HL-60 (cell line): Measurements from ENCODE around the gene ERBB4.

Experiments used
- DNase-seq, 2 experiments: peaks; one replicate each; pipeline ENCODE4 v3.0.0-alpha.2; 2010 to 2020; ENCODE audit warnings: low read depth in 1 of 2, low spot score in 1 of 2
- H3K27ac ChIP-seq: fragments of 250-450 bp; sonication (Bioruptor Pico); replicated peaks from 2 replicates; pipeline ENCODE4 v1.5.1; 2020; ENCODE audit warnings: mild to moderate bottlenecking, moderate library complexity
- H3K27me3 ChIP-seq: fragments of 250-450 bp; sonication (Bioruptor Pico); 2 replicates; pipeline ENCODE4 v1.5.1; 2021; ENCODE audit warnings: mild to moderate bottlenecking, moderate library complexity; ENCODE audit not compliant: insufficient read depth, poor library complexity, severe bottlenecking
- H3K4me3 ChIP-seq: replicated peaks from 2 replicates; pipeline ENCODE4 v1.5.1; 2011; ENCODE audit warnings: mild to moderate bottlenecking, control low read depth, low read length; ENCODE audit not compliant: insufficient read depth
- CTCF ChIP-seq: IDR thresholded peaks from one replicate; pipeline ENCODE4 v1.5.1; 2011; ENCODE audit warnings: low read length, control low read depth, inconsistent platforms; ENCODE audit not compliant: insufficient read depth
- GABPA ChIP-seq: IDR thresholded peaks from 2 replicates; pipeline ENCODE4 v1.6.1; 2012; ENCODE audit warnings: low read depth
- POLR2AphosphoS5 ChIP-seq: IDR thresholded peaks from 2 replicates; pipeline ENCODE4 v1.6.1; 2012; ENCODE audit warnings: low read depth
- REST ChIP-seq: IDR thresholded peaks from 2 replicates; pipeline ENCODE4 v1.6.1; 2012; ENCODE audit warnings: low read depth; ENCODE audit not compliant: insufficient replicate concordance
- SPI1 ChIP-seq: IDR thresholded peaks from 2 replicates; pipeline ENCODE4 v1.6.1; 2012; ENCODE audit warnings: low read depth, mild to moderate bottlenecking, borderline replicate concordance

ERBB4 gene

GRCh38 chr2:212066546-212066945 lies 472.1 kb downstream of the ERBB4 start:
- no peak overlapping the region for H3K4me3 ChIP-seq
- TF ChIP-seq SPI1 (no peak), CTCF (no peak), GABPA (no peak), POLR2AphosphoS5 (no peak), REST (no peak)
- DNase-seq = no peak

GRCh38 chr2:212064318-212064717 lies 474.3 kb downstream of the ERBB4 start:
- no peak for DNase-seq
- TF ChIP-seq REST = no peak
- TF ChIP-seq GABPA = no peak
- no peak for TF ChIP-seq POLR2AphosphoS5
- TF ChIP-seq CTCF = no peak
- no peak for TF ChIP-seq SPI1
- Histone ChIP-seq H3K4me3 (no peak overlapping the region), H3K27me3 (no peaks in the 10 kb centered on the region), H3K27ac (no peak overlapping the region)

More at GRCh38 chr2:212066546-212066945, 472.1 kb downstream of the ERBB4 start:
- Histone ChIP-seq H3K27ac (no peak overlapping the region), H3K27me3 (no peaks in the 10 kb centered on the region)

- no peak for DNase-seq
- TF ChIP-seq GABPA (no peak), CTCF (no peak), SPI1 (no peak), REST (no peak), POLR2AphosphoS5 (no peak)
- no peaks in the 10 kb centered on the region for H3K27me3 ChIP-seq
- no peak overlapping the region for H3K4me3 ChIP-seq
- no peak overlapping the region for H3K27ac ChIP-seq
Measured at GRCh38 chr2:212052412-212053159, 486.0 kb downstream of the ERBB4 start.
